HG03571 (cell line): ENCODE data around the gene EMP2.
"Not testable (repeated sequence)": the region's sequence is repeated elsewhere in the genome, so short reads cannot be mapped to it uniquely, and the experiment has no call there.

Experiments used
- ATAC-seq: cut with Tn5 transposase; IDR thresholded peaks from one replicate; pipeline ENCODE4 v1.9.1; 2021; ENCODE audit not compliant: unreplicated experiment

EMP2 gene

GRCh38 chr16:10522966-10523365 is 57.4 kb downstream of the EMP2 start:
- no peak for ATAC-seq

DNA sequence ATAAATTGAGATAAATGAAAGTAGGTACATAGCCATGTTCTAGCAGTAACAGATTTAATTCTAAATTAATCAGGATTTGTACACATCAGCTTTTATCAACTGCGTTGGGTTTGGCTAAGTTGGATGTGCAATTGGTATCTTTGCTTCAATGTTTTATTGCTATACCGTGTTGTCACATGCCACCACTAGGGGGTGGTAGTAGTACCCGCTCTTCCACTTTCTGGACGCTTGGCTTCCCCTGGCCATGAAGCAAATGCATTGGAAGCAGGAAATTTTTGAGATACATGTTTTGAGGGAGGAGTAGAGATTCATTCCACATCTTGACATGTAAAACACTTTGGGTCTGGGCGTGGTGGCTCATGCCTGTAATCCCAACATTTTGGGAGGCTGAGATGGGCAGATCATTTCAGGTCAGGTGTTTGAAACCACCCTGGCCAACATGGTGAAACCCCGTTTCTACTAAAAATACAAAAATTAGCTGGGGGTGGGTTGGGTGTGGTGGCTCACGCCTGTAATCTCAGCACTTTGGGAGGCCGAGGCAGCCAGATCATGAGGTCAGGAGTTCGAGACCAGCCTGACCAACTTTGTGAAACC is 58.6 kb downstream of the EMP2 start:
- ATAC-seq: no peak

DNA sequence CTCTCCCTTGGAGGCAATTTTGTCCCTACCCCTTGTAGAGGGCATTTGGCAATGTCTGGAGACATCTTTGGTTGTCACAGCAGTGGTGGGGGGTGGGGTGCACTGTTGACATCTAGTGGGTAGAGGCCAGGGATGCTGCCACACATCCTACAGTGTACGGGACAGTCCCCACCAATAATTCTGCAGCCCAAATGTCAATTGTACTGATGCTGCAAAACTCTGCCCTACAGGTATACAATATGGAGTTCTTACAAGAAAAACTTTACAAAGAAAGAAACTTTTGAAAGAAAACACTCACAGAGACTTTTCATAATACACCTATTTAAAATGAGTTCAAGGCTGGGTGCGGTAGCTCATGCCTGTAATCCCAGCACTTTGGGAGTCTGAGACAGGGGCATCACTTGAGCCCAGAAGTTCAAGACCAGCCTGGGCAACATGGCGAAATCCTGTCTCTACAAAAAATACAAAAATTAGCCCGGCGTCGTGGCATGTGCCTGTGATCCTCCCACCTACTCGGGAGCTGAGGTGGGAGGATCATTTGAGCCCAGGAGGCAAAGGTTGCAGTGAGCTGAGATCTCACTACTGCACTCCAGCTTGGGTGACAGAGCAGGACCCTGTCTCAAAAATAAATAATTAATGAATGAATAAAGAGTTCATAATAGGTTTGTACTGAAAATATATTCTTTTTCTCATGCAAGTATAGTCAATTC is 59.4 kb downstream of the EMP2 start:
- no peak for ATAC-seq

GRCh38 chr16:10519929-10520868 is 60.2 kb downstream of the EMP2 start:
- ATAC-seq: no peak

GRCh38 chr16:10519297-10519696 is 61.1 kb downstream of the EMP2 start:
- no peak for ATAC-seq

GRCh38 chr16:10518479-10519041 is 61.8 kb downstream of the EMP2 start:
- no peak for ATAC-seq

DNA sequence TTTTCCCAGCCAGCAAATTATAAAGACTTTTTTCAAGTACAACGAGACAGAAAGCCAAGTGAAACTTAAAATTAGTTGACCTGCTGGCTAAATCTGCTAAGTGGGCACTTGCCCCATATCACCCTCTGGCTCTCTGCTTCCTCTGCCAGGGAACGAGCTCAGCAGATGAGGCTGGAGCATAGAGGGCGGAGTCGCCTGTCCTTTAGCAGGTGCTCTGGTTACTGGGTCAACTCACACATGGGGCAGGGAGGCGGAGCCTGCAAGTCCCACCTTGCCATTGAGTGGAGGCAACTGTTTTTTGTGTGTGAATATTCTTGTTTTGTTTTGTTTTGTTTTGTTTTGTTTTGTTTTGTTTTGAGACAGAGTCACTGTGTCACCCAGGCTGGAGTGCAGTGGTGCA is 62.5 kb downstream of the EMP2 start:
- ATAC-seq: no peak

GRCh38 chr16:10514369-10515055 is 65.9 kb downstream of the EMP2 start:
- no peak for ATAC-seq

GRCh38 chr16:10511829-10512228 is 68.6 kb downstream of the EMP2 start:
- no peak for ATAC-seq

GRCh38 chr16:10510279-10510678 is 70.1 kb downstream of the EMP2 start:
- no peak for ATAC-seq

DNA sequence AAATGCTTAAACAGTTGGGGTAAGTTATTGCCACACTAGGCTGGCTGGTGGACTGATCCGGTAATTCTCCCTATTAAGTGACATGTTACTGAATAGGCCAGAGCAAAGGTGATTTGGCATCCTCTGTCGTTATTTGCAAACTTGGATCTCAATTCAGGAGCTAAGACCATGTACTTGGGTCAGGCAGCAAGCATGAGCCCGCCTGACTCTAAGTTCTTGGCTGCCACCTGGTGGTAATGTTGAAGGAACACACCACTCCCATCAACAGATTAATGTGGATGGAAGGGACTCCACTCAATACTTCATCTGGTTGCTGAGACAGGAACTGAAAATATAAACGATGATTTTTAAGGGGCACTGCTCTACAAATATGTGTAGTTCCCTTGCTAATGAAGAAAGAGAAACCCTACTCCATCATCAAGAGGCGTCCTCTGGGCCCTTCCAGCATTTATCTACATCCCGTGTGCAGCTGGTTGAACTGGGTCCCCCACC is 70.8 kb downstream of the EMP2 start:
- ATAC-seq: peak; percentile 77

GRCh38 chr16:10505286-10505685 is 75.1 kb downstream of the EMP2 start:
- not testable (repeated sequence) for ATAC-seq

- no peak for ATAC-seq
Observed at GRCh38 chr16:10504404-10504885, 76.0 kb downstream of the EMP2 start.

- no peak for ATAC-seq
Observed at GRCh38 chr16:10502776-10503175, 77.6 kb downstream of the EMP2 start.

DNA sequence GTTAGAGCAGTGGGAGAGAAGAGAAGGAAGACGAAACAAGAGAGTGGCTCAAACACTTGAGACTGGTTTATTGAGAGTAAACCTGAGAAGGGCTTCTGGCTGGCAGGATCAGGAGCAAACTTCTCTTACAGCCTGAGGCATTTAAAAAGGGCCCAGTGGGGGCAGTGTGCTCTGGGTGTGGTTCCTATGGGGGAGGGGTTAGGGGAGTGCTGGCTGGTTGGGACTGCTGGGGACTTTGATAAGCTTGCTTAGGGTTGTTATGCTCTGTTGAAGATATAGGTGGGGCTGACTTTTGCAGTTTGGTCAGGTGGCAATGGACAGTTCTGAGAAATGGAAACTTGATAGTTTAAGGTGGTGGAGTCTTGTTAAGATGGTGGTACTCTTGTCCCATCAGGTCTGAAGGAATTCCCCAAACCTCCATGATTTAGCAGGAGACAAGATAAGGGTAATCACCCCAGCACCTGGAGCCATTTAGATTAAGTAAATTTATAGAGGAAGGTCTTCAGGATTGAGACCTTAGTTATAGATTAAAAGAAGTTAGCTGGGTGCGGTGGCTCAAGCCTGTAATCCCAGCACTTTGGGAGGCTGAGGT is 79.3 kb downstream of the EMP2 start:
- ATAC-seq: no peak

DNA sequence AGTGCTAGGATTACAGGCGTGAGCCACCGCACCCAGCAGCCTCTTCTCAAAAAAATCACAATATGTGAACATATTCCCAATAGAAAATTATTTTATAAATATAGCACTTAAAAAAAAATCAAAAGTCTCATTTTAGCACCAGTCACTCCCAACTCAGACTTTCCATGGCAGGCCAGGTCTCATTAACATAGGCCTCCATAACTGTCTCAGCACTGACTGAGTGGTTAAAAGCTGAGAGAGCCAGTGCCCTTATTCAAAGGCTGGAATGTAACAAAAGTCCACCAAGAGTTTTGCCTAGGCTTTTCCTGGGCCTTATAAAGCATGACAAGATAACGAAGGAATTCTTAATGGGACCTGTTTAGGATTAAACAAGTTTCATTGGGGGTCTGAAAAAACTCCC is 79.8 kb downstream of the EMP2 start:
- no peak for ATAC-seq

GRCh38 chr16:10497132-10498101 is 83.0 kb downstream of the EMP2 start:
- no peak for ATAC-seq

GRCh38 chr16:10495031-10495345 is 85.4 kb downstream of the EMP2 start:
- ATAC-seq: no peak

GRCh38 chr16:10494343-10495030 is 85.9 kb downstream of the EMP2 start:
- ATAC-seq: no peak
